HG03565 (cell line): ENCODE measurements around the gene CNGB1.
"Not testable (repeated sequence)": the region's sequence is repeated elsewhere in the genome, so short reads cannot be mapped to it uniquely, and the experiment has no call there.

Source experiments
- ATAC-seq: cut with Tn5 transposase; IDR thresholded peaks from one replicate; pipeline ENCODE4 v1.9.1; 2021; ENCODE audit warnings: mild to moderate bottlenecking, moderate library complexity; ENCODE audit not compliant: unreplicated experiment

CNGB1 gene

GRCh38 chr16:57970970-57971369 is at the start of gene CNGB1:
Gene CNGB1 (minus strand): TSS chr16:57971128. CDS start chr16:57967286, 3,842 bp downstream.
- no peak for ATAC-seq

DNA sequence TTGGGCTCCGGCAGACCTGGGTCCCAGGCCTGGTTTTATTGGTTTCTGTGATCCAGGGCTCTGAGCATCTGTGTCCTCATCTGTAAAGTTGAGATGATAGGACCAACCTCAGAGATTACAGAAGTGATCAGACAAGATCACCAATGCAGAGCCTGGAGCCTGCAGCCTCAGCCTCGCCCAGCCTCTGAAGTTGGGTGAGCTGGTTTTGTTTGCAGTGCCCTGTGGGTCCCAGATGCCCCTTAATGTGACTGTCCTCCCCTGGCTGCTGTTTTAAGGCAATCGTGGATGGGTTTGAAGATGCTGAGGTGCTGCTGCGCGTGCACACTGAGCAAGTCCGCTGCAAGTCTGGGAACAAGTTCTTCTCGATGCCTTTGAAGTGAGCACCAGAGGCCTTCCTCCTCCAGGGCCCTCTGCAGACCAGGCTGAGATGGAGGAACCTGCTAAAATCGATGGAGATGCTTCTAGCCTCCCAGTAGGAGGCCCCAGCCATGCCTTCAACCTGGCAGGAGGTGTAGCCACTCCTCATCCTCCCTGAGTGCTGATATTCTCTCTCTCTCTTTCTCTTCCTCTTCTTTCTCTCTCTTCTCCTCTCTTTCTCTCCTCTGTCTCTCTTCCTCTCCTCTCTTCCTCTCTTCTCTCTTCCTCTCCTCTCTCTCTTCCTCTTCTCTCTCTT is 49.1 kb upstream of the CNGB1 start:
- no peak for ATAC-seq

DNA sequence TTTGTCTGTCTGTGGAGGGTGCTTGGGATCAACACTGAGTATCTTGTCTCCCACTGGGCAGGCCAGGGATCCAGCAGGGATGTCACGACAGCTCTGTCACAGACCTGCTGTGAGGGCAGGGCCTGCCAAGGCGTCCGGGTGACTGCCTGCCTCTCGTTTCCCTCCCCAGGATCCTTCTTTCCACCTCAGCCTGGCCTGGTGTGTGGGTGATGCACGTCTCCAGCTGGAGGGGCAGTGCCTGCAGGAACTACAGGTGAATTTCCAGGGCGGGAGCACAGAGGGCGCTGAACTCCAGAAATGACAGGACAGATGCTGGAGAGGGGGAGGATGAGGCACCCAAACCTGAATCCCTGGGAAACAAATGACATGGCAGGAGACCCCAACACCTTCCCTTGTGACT is 47.9 kb upstream of the CNGB1 start:
- ATAC-seq: no peak

GRCh38 chr16:58016840-58017446 is 46.0 kb upstream of the CNGB1 start:
- ATAC-seq: no peak

DNA sequence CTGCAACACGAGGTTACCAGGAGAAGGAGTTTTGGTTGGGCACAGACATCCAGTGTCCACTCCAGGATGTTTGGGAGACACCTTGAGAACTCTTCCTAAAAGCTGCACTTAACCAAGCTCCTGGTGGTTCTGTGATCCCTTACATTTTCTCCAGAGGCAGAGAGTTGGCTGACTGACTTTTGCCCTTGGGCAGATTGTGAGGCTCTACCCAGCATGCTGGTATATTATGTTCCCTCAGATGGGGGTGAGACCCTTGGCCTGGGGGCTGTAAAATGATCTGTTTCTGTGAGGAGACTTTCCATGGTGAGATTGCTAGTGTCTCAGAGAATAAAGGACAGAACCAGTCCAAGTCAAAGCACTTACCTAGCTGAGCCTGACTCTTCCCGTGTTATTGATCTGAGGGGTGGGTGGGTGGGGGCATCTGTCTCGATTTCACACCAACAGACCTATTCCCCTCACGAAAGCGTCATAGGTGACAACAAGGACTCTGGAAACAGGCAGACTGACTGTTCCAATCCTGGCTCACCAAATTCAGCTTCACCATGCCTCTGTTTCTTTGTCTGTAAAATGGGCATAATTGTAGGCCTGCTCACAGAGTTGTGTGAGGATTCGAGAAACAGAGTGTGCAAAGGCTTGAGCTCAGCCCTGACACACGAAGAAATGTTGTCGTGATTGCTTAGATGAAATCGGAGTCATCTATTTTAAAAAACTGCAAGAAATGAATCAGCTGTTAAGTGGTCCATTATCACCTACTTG is 42.5 kb upstream of the CNGB1 start:
- no peak for ATAC-seq

DNA sequence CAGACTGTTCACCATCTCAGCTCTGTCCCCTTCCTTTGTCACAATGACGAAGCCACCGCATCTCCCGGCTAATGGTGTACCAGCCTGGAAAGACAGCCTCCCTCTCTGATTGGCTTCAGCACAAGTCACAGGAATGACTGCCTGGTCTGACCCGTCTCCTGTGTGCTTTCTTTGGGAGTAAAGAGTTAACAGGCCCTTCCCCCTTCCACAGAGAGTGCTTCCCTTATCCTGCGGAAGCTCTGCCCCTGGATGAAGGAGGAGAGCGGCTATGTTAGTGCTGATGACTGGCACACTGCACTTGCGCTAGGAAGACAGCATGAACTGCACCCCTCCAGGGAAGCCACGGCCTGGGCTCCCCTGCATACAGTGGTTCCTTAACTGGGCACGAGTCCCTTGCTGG is 41.6 kb upstream of the CNGB1 start:
- no peak for ATAC-seq

GRCh38 chr16:58011652-58012051 is 40.7 kb upstream of the CNGB1 start:
- no peak for ATAC-seq

GRCh38 chr16:58010886-58011285 is 40.0 kb upstream of the CNGB1 start:
- no peak for ATAC-seq

- no peak for ATAC-seq
Observed at GRCh38 chr16:58009856-58010416, 39.0 kb upstream of the CNGB1 start.

DNA sequence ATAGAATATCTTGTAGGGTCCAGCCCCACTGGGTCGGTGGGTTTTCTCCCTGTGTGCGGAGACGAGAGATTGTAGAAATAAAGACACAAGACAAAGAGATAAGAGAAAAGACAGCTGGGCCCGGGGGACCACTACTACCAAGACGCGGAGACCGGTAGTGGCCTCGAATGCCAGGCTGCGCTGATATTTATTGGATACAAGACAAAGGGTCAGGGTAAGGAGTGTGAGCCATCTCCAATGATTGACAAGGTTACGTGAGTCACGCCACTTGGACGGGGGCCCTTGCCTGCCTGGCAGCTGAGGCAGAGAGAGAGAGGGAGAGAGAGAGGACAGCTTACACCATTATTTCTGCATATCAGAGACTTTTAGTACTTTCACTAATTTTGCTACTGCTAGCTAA is 33.8 kb upstream of the CNGB1 start:
- not testable (repeated sequence) for ATAC-seq

DNA sequence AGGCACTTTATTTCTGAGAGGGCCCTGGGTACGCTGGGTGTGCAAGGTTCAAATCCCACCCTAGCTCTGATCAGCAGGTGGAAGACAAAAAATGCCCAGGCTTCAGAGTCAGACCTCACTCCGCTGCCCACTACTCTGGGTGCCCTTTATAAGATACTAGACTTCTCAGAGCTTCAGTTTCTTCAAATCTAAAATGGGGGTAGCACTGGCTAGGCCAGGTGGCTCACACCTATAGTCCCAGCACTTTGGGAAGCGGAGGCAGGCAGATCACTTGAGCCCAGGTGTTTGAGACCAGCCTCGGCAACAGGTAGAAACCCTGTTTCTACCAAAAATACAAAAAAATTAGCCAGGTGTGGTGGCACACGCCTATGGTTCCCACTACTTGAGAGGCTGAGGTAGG is 32.0 kb upstream of the CNGB1 start:
- ATAC-seq: no peak

GRCh38 chr16:58002416-58002800 is 31.5 kb upstream of the CNGB1 start:
- ATAC-seq: no peak

- ATAC-seq: no peak
Observed at GRCh38 chr16:58001781-58002415, 31.0 kb upstream of the CNGB1 start.

DNA sequence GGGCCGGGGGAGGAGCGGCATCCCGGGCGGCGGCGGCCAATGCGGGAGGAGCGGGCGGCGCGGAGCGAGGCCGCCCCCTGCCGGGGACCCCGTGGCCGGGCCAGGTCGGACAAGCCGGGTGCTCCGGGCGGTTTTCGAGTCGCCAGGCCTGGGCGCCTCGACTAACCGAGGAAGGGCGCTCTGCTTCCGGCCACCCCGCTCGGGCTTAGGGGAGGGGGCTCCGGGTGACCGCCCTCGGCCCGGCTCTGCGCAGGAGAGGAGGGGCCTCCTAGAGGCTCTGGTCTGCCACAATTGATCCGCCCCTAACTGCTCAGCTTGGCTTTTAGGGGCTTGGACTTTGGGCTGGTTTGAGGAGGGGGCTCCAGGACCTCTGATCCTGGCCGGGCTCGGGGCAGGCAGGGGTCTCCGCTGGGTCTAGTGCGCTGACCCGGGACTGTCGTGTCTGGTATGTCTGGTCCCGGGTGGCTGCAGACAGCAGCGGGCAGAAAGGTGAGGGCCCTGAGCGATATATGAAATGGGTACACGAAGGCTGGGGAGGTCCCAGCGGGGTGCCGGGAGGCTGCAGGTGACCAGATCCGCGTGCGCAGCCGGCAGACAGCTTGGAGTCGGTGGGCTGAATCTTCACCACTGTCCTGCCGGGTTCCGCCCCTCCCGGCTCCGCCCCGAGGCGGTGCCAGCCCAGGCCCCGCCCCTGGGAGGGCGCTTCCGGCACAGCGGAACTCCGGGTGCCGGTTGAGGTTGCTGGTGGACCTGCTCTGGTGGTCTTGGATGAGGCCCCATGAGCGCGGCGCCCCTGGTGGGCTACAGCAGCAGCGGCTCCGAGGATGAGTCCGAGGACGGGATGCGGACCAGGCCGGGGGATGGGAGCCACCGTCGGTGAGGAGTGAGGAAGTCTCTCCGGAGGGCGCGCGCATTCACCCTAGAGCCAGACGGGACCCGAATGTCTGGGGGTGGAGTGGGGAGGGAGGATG is 30.1 kb upstream of the CNGB1 start, which contains the start of gene USB1:
Gene USB1 (plus strand): TSS at position 702 of the 971 bp plus-strand sequence. CDS start 77 bp downstream, at position 779.
- peak; percentile 72 for ATAC-seq

DNA sequence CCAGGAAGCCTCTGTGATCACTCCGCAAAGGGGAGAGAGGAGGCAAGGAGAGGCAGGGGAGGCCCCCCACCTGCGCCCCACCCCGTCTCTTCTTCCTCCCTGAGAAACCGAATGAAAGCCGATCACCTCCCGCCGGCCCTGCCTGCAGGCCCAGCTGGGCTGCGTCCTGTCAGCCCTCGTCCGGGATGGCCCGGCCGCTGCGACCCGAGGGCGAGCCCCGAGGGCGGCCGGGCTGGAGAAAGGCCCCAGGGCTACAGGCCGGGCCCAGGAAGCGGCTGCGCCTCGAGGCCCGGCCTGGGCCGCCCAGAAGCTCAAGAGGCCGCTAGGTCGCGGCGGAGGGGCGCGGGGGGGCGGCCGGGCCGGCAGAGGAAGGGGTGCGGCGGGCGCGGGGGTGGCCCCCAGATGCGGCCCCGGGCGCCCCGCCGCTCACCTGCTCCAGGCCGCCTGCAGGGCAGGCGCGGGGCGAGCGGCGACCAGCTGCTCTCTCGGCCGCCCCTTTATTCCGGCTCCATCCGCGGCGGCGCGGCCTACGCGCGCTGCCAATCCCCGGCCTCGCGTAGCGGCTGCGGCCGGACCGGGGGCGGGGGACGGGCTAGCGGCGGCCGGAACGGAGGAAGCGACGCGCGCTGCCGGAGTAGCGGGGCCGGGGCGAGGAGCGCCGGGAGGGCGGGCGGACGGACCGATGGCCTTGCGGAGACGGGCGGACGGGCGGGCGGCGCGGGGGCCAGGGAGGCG is 29.2 kb upstream of the CNGB1 start, which contains the start of gene ZNF319:
Gene ZNF319 (minus strand): TSS at position 702 of the 735 bp plus-strand sequence. CDS start 2,407 bp downstream, outside the sequence.
- ATAC-seq: peak; percentile 19

GRCh38 chr16:57999366-57999970 is 28.5 kb upstream of the CNGB1 start:
- no peak for ATAC-seq

DNA sequence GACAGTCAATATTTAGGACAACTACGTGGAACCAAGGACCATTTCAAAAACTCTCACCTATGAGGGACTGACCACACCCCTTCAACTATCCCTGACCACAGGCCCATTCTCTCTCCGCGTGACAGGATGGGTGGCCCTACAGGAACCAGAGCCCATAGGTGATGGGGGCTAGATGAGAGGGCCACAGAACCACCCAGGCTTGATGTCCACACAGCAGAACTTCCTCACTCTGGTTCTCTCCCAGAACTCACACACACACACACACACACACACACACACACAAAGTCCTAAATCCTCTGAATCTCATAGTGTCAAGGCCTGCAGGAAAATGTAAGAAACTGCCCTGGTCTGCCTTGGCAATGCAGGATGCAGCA is 28.1 kb upstream of the CNGB1 start:
- ATAC-seq: no peak

DNA sequence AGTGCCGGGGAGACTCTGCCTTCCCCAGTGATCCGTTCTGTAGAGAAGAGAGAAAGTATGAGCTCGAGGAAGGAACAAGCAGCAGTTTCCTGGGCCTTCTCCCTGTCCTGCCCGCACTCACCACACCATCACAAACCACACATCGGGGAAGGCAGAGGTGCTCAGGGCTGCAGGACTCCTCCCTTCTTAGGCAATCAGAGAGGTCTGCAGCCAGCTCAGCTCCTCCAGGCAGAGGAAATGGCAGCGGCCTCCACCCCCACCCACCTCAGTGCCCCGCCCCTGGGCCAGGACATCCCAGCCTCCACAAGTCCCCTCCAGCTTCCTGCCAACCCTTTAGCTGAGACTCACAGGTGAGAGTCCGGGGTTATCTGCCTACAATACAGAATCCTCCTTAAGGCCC is 27.6 kb upstream of the CNGB1 start:
- no peak for ATAC-seq
